B cell (primary cell): ENCODE measurements around the gene TENT5C. TPM values are rescaled to one million over a fixed set of nuclear protein-coding genes. Genes with fewer than 3 reads are reported as not detected.

Experiments
- ATAC-seq: fragments of 200-7000 bp; cut with Tn5 transposase; one replicate; pipeline ENCODE4 v1.10.0; 2021; ENCODE audit warnings: low read depth, mild to moderate bottlenecking, moderate number of reproducible peaks, moderate library complexity
- CTCF ChIA-PET: fragments of 350-600 bp; sonication (Branson Sonifier 250); formaldehyde crosslinking; loops from one replicate; lab custom pipeline; 2021; ENCODE audit warnings: antibody characterized with exemption, inconsistent platforms; lab: Charles Lee
- POLR2A ChIA-PET: fragments of 350-600 bp; sonication (Branson Sonifier 250); formaldehyde crosslinking; loops from one replicate; lab custom pipeline; 2021; ENCODE audit warnings: antibody characterized with exemption; lab: Charles Lee
- DNase-seq: peaks from one replicate; pipeline ENCODE4 v3.0.0; 2013
- H2AFZ ChIP-seq: 2 replicates; pipeline ENCODE4 v1.6.1; 2012; ENCODE audit warnings: mild to moderate bottlenecking, low read depth, low read length; ENCODE audit not compliant: insufficient read depth, poor library complexity, severe bottlenecking
- H3K27ac ChIP-seq, 2 donors: 1 replicate in 1 of 2; 2 replicates in 1 of 2; pipeline ENCODE4 v1.5.1; 2012 to 2013; ENCODE audit warnings: low read length in 2 of 2, mild to moderate bottlenecking in 2 of 2, moderate library complexity in 1 of 2
- H3K27me3 ChIP-seq, 4 experiments: fragments of 200-600 bp in 1 of 4; sonication (generic) in 1 of 4; replicated peaks in 1 of 4; 1 replicate in 2 of 4; 2 replicates in 2 of 4; pipeline versions ENCODE4 v1.6.1 to v1.7.0; 2013 to 2016; ENCODE audit warnings: low read length in 3 of 4, mild to moderate bottlenecking in 2 of 4, mixed read lengths in 1 of 4, moderate library complexity in 1 of 4; ENCODE audit not compliant: insufficient read depth in 4 of 4, control insufficient read depth in 3 of 4; ENCODE audit errors: control extremely low read depth in 1 of 4
- H3K36me3 ChIP-seq, 2 experiments: replicated peaks in 1 of 2; 1 replicate in 1 of 2; 2 replicates in 1 of 2; pipeline versions ENCODE4 v1.6.1 to v1.7.1; 2013; ENCODE audit warnings: low read length in 1 of 2; ENCODE audit not compliant: insufficient read depth in 2 of 2, control insufficient read depth in 1 of 2; ENCODE audit errors: control extremely low read depth in 1 of 2, extremely low read depth in 1 of 2
- H3K4me1 ChIP-seq, 2 donors: fragments of 200-600 bp in 1 of 2; sonication (generic) in 1 of 2; 1 replicate in 1 of 2; 2 replicates in 1 of 2; pipeline versions ENCODE4 v1.5.1 to v1.6.1; 2013 to 2017; ENCODE audit warnings: low read length in 2 of 2; ENCODE audit not compliant: control insufficient read depth in 2 of 2, insufficient read depth in 2 of 2
- H3K4me2 ChIP-seq: replicated peaks from 2 replicates; pipeline ENCODE3; 2012; ENCODE audit warnings: mild to moderate bottlenecking, low read depth, low read length; ENCODE audit not compliant: poor library complexity, severe bottlenecking
- H3K4me3 ChIP-seq, 5 experiments: fragments of 200-600 bp in 1 of 5; sonication (generic) in 1 of 5; 1 replicate in 3 of 5; 2 replicates in 2 of 5; pipeline versions ENCODE4 v1.5.1 to v1.7.0; 2011 to 2016; ENCODE audit warnings: low read length in 4 of 5, mild to moderate bottlenecking in 4 of 5, low read depth in 2 of 5, control low read depth in 1 of 5, moderate library complexity in 1 of 5; ENCODE audit not compliant: insufficient read depth in 1 of 5; ENCODE audit errors: control extremely low read depth in 1 of 5, extremely low read depth in 1 of 5
- H3K79me2 ChIP-seq: fragments of 200-600 bp; sonication (generic); one replicate; pipeline ENCODE4 v1.6.0; 2016; ENCODE audit warnings: low read length; ENCODE audit not compliant: control insufficient read depth, insufficient read depth
- H3K9ac ChIP-seq: fragments of 200-600 bp; sonication (generic); 2 replicates; pipeline ENCODE4 v1.6.1; 2017; ENCODE audit warnings: mild to moderate bottlenecking, low read length, moderate library complexity
- H3K9me3 ChIP-seq, 3 donors: one replicate each; pipeline versions ENCODE4 v1.6.1 to v1.7.1; 2013; ENCODE audit warnings: low read length in 2 of 3; ENCODE audit not compliant: control insufficient read depth in 2 of 3, insufficient read depth in 1 of 3; ENCODE audit errors: control extremely low read depth in 1 of 3
- H4K20me1 ChIP-seq: 2 replicates; pipeline ENCODE4 v1.6.0; 2012; ENCODE audit warnings: mild to moderate bottlenecking, low read length; ENCODE audit not compliant: insufficient read depth, control insufficient read depth, poor library complexity, severe bottlenecking
- H3K27ac Mint-ChIP-seq: one replicate; pipeline ENCODE4 v1.8.0; 2021; ENCODE audit warnings: mixed read lengths
- H3K27me3 Mint-ChIP-seq: one replicate; pipeline ENCODE4 v1.8.0; 2021; ENCODE audit warnings: mixed read lengths
- H3K4me1 Mint-ChIP-seq: one replicate; pipeline ENCODE4 v1.8.0; 2021; ENCODE audit warnings: mixed read lengths
- H3K4me3 Mint-ChIP-seq: one replicate; pipeline ENCODE4 v1.8.0; 2021; ENCODE audit warnings: mixed read lengths
- H3K9me3 Mint-ChIP-seq: one replicate; pipeline ENCODE4 v1.8.0; 2022; ENCODE audit warnings: mixed read lengths; ENCODE audit not compliant: insufficient read depth
- CTCF ChIP-seq: fragments of 200-600 bp; IDR thresholded peaks from one replicate; pipeline ENCODE4 v1.8.0; 2022; ENCODE audit warnings: antibody characterized with exemption, mild to moderate bottlenecking
- EZH2 ChIP-seq: IDR thresholded peaks from 2 replicates; pipeline ENCODE4 v1.6.1; 2012; ENCODE audit warnings: borderline replicate concordance, low read depth, mild to moderate bottlenecking, moderate library complexity, low read length; ENCODE audit not compliant: insufficient read depth, poor library complexity, severe bottlenecking
- WGBS: methylation state at CpG from one replicate; pipeline ENCODE4 v1.1.5; 2013; ENCODE audit warnings: missing lambda C conversion rate; ENCODE audit not compliant: insufficient coverage; 5-methylcytosine and 5-hydroxymethylcytosine counted together
- intact Hi-C: fragments of 100-400 bp; cut with micrococcal nuclease; formaldehyde crosslinking; loops from one replicate; pipeline ENCODE4 v1.10.0; 2022
- polyA plus RNA-seq: library from polyadenylated mRNA; depleted of rRNA; stranded (reverse); fragments of >200 nt; gene quantifications from 2 replicates; pipeline ENCODE4 v1.2.3, GENCODE V29; 2012
- total RNA-seq, 2 donors: library from RNA; stranded (reverse); fragments of 120-200 nt in 1 of 2; gene quantifications; 1 replicate in 1 of 2; 2 replicates in 1 of 2; pipeline versions ENCODE4 v1.2.3 to v1.2.4, GENCODE V29; 2013 to 2022

The TENT5C gene
- total and polyA plus RNA-seq, 2 donors (not counting 1 experiment from before 2014, with no cell fraction given) = 65.4 to 112 TPM

- intact Hi-C loops = loop anchor here (10.0 kb wide), 1 partner anchor 1226 kb away; the partner anchor contains the start of gene ATP1A1
- Mint-ChIP-seq H3K27ac (no peak overlapping the region), H3K4me1 (peaks cover 25% of the 10 kb centered on the region), H3K27me3 (peaks cover 6% of the 10 kb centered on the region), H3K9me3 (no peaks in the 10 kb centered on the region), H3K4me3 (no peak overlapping the region)
- peaks cover 18 to 23% of the 10 kb centered on the region in 2 donors for H3K4me1 ChIP-seq
- H3K36me3 ChIP-seq = no peaks in the 10 kb centered on the region
- H3K27me3 ChIP-seq = peaks cover 0 to 3% (median 0%) of the 10 kb centered on the region in 4 experiments
- POLR2A ChIA-PET = interaction anchor here (1.0 kb wide), 1 partner anchor 65 kb away, joined by 9 read pairs; no protein-coding TSS in a partner anchor
- H2AFZ ChIP-seq = no peak overlapping the region
- H4K20me1 ChIP-seq = no peaks in the 10 kb centered on the region
- no peak overlapping the region for H3K27ac ChIP-seq
- no peaks in the 10 kb centered on the region for H3K9me3 ChIP-seq
- no peak for TF ChIP-seq CTCF
- no peak for TF ChIP-seq EZH2
- no peak overlapping the region for H3K4me3 ChIP-seq
- no peak for ATAC-seq
- DNase-seq = no peak
- H3K79me2 ChIP-seq = peaks cover 6% of the 10 kb centered on the region
- H3K9ac ChIP-seq = no peak overlapping the region
- H3K4me2 ChIP-seq = no peak overlapping the region
- WGBS = 92% methylated on average over 3 of the region's 7 CpGs
- CTCF ChIA-PET = interaction anchor here (1.4 to 1.6 kb wide), 2 partner anchors 64 to 66 kb away, joined by 5 to 8 read pairs; no protein-coding TSS in a partner anchor
Measured at GRCh38 chr1:117600325-117600943, 5.4 kb upstream of the TENT5C start.

- CTCF ChIA-PET = interaction anchor here (1.4 to 1.6 kb wide), 2 partner anchors 64 to 66 kb away, joined by 5 to 8 read pairs; no protein-coding TSS in a partner anchor
- Mint-ChIP-seq H3K4me3 (no peak overlapping the region), H3K4me1 (peaks cover 24% of the 10 kb centered on the region), H3K9me3 (no peaks in the 10 kb centered on the region), H3K27me3 (peaks cover 6% of the 10 kb centered on the region), H3K27ac (no peak overlapping the region)
- intact Hi-C loops = loop anchor here (10.0 kb wide), 1 partner anchor 1226 kb away; the partner anchor contains the start of gene ATP1A1
- ATAC-seq (no peak), DNase-seq (no peak)
- no peak overlapping the region for H3K27ac ChIP-seq
- POLR2A ChIA-PET = no interaction called here
- no peak overlapping the region for H3K9ac ChIP-seq
- no peak overlapping the region for H3K4me2 ChIP-seq
- peaks cover 13 to 18% of the 10 kb centered on the region in 2 donors for H3K4me1 ChIP-seq
- peaks cover under 1% of the 10 kb centered on the region for H4K20me1 ChIP-seq
- H2AFZ ChIP-seq = no peak overlapping the region
- no peak for TF ChIP-seq EZH2
- TF ChIP-seq CTCF = no peak
- 97% methylated on average over 4 of the region's 4 CpGs for WGBS
- peaks cover 0 to 3% (median 0%) of the 10 kb centered on the region in 4 experiments for H3K27me3 ChIP-seq
- H3K9me3 ChIP-seq = no peaks in the 10 kb centered on the region
- H3K79me2 ChIP-seq = peaks cover 7% of the 10 kb centered on the region
- no peaks in the 10 kb centered on the region for H3K36me3 ChIP-seq
- no peak overlapping the region for H3K4me3 ChIP-seq
Measured at GRCh38 chr1:117600966-117601365, 4.9 kb upstream of the TENT5C start.
